ENCODE results near the gene TMEM163. TPM values are rescaled to one million over a fixed set of nuclear protein-coding genes. Genes with fewer than 3 reads are reported as not detected.

TMEM163 gene
- total RNA-seq, 2 experiments from 2014 or later, result not detected

DNA sequence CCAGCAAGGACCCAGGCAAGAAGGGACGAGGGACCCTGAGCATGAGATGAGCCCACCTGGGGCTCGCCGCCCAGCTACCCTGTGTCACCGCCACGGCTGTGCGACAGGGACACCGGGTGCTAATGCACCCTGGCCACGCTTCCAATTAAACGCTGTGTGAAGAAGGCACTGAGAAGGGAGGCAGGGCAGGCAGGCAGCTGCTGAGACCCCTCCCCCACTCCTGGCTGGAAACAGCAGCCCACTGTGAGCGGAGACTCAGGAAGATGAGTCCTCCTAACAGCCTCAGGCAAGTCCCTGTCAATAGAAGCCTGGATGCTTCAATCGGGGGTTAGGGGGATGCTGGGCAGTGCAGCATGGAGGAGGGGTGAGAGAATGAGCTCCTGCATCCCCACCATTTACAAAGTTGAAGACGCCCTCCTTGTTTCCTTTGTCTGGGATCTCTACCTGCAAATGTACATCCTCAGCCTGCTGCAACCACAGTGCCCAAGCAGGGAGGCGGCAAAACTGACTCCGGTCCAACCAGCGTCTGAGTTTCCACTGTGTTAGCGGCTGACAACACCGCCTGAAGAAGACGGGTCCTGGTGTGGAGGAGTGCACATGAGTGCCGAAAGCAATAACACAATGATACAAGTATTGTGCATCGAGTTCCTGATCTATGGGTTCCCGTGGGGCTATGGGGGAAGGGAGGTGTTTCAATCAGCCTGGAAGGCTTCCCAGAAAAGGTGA is 12.8 kb downstream of the TMEM163 start:
- DNase-seq (no peak), ATAC-seq (no peak)
- Mint-ChIP-seq H3K27ac (no peak overlapping the region), H3K27me3 (peaks cover 52% of the 10 kb centered on the region), H3K9me3 (no peaks in the 10 kb centered on the region), H3K36me3 (ENCODE audit: low read depth) (no peaks in the 10 kb centered on the region), H3K4me1 (ENCODE audit: low read depth) (peaks cover 15% of the 10 kb centered on the region), H3K4me3 (no peak overlapping the region)
- CTCF ChIA-PET, result interaction anchor here (1.3 kb wide), 1 partner anchor 255 kb away, joined by 3 read pairs; no protein-coding TSS in a partner anchor
- POLR2A ChIA-PET, result interaction anchor here (1.1 kb wide), 1 partner anchor 10 kb away, joined by 3 read pairs; no protein-coding TSS in a partner anchor
- intact Hi-C loops (cut with micrococcal nuclease), result no loop called here
- TF ChIP-seq, protein P1, sequence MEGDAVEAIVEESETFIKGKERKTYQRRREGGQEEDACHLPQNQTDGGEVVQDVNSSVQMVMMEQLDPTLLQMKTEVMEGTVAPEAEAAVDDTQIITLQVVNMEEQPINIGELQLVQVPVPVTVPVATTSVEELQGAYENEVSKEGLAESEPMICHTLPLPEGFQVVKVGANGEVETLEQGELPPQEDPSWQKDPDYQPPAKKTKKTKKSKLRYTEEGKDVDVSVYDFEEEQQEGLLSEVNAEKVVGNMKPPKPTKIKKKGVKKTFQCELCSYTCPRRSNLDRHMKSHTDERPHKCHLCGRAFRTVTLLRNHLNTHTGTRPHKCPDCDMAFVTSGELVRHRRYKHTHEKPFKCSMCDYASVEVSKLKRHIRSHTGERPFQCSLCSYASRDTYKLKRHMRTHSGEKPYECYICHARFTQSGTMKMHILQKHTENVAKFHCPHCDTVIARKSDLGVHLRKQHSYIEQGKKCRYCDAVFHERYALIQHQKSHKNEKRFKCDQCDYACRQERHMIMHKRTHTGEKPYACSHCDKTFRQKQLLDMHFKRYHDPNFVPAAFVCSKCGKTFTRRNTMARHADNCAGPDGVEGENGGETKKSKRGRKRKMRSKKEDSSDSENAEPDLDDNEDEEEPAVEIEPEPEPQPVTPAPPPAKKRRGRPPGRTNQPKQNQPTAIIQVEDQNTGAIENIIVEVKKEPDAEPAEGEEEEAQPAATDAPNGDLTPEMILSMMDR (IDR thresholded peaks at IDR 0.05), result no peak

DNA sequence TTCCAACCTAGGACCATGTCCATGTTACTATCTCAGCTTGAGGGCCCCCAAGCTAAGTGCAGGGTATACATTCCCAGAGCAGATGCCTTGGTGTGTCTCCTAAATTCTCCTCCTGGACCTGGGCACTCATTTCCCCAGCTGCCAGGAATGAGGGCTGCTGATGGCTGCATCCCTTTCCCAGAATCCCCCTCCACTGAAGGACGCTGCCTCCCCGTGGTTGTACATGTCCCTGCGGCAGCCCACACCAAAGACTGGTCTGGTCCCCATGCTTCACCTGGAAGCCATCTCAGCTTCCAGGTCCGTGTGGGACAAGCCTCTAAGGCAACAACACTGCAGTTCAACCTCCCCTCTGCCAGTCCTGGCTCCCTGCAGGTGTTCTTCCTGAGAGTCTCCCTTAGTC is 14.6 kb downstream of the TMEM163 start:
- TF ChIP-seq, protein P1 (IDR thresholded peaks at IDR 0.05), result no peak
- H3K4me3 Mint-ChIP-seq, result no peak overlapping the region
- ATAC-seq (no peak), DNase-seq (no peak)
- no peak overlapping the region for H3K27ac Mint-ChIP-seq
- H3K4me1 Mint-ChIP-seq (ENCODE audit: low read depth), result peaks cover 15% of the 10 kb centered on the region
- H3K27me3 Mint-ChIP-seq, result peaks cover 56% of the 10 kb centered on the region
- POLR2A ChIA-PET, result interaction anchor here (1.2 kb wide), 1 partner anchor 10 kb away, joined by 5 read pairs; no protein-coding TSS in a partner anchor
- CTCF ChIA-PET, result interaction anchor here (0.9 to 1.5 kb wide), 3 partner anchors 10 to 32 kb away, joined by 3 to 4 read pairs (median 3); no protein-coding TSS in a partner anchor
- no peaks in the 10 kb centered on the region for H3K9me3 Mint-ChIP-seq
- H3K36me3 Mint-ChIP-seq (ENCODE audit: low read depth), result no peaks in the 10 kb centered on the region
- intact Hi-C loops (cut with micrococcal nuclease), result no loop called here

DNA sequence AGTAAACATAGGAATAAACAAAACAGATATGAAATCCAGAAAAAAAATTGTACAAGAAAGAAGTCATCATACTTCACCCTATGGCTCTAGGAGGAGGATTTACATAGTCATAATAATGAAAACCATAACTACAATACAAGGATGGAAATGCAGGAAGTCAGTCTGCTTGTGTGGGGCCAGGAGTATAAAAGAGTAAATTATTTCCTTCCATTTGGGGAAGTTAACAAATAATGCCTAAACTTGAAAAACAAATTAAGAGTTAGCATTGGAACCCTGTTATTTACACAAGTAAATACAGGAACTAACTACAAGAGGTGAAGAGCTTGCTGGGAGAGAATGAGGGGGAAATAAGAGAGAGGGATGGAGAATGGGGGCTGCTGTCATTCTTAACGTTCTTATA is 15.4 kb downstream of the TMEM163 start:
- peaks cover 15% of the 10 kb centered on the region for H3K4me1 Mint-ChIP-seq (ENCODE audit: low read depth)
- intact Hi-C loops (cut with micrococcal nuclease), result no loop called here
- no peak overlapping the region for H3K4me3 Mint-ChIP-seq
- no peaks in the 10 kb centered on the region for H3K9me3 Mint-ChIP-seq
- H3K36me3 Mint-ChIP-seq (ENCODE audit: low read depth), result no peaks in the 10 kb centered on the region
- ATAC-seq (no peak), DNase-seq (no peak)
- TF ChIP-seq, protein P1 (IDR thresholded peaks at IDR 0.05), result no peak
- ChIA-PET CTCF (interaction anchor here (1.1 to 1.5 kb wide), 2 partner anchors 9 to 32 kb away, joined by 3 to 4 read pairs; no protein-coding TSS in a partner anchor), POLR2A (interaction anchor here (1.2 kb wide), 1 partner anchor 11 kb away, joined by 5 read pairs; no protein-coding TSS in a partner anchor)
- H3K27ac Mint-ChIP-seq, result no peak overlapping the region
- H3K27me3 Mint-ChIP-seq, result peaks cover 54% of the 10 kb centered on the region

DNA sequence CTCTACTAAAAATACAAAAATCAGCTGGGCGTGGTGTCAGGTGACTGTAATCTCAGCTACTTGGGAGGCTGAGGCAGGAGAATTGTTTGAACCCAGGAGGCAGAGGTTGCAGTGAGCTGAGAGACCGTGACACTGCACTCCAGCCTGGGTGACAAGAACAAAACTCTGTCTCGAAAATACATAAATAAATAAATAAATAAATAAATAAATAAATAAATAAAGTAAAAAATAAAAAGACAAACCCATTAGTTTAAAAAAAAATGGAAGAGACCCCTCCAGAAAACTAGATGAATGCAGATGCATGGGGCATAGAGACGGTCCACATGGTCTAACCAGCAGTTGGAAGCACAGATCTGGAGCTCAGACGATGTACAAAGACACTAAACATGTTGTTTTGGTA is 18.1 kb downstream of the TMEM163 start:
- TF ChIP-seq, protein P1 (IDR thresholded peaks at IDR 0.05), result no peak
- H3K4me1 Mint-ChIP-seq (ENCODE audit: low read depth), result peaks cover 2% of the 10 kb centered on the region
- no peaks in the 10 kb centered on the region for H3K9me3 Mint-ChIP-seq
- ATAC-seq (no peak), DNase-seq (no peak)
- intact Hi-C loops (cut with micrococcal nuclease), result no loop called here
- H3K27ac Mint-ChIP-seq, result no peak overlapping the region
- ChIA-PET CTCF (interaction anchor here (1.1 kb wide), 1 partner anchor 240 kb away, joined by 3 read pairs; no protein-coding TSS in a partner anchor), POLR2A (no interaction called here)
- H3K4me3 Mint-ChIP-seq, result no peak overlapping the region
- no peaks in the 10 kb centered on the region for H3K36me3 Mint-ChIP-seq (ENCODE audit: low read depth)
- H3K27me3 Mint-ChIP-seq, result peaks cover 44% of the 10 kb centered on the region

DNA sequence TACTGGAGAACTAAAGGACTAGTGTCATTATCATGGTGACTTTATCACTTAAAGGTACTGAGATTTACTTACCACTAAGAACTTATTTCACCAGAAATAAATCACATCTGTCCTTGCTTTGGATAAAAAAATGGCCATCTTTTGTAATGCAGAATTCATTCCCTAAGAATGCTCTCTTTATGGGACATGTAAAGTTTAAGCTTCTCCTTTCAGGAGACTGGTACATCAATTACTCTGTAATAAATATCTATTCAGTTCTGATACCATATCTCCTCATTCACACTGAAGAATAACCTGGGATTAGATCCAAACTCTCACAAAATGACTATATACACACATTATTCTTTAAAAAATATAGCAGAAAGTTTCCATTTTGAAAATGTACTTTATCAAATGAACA is 24.4 kb downstream of the TMEM163 start:
- H3K4me3 Mint-ChIP-seq, result no peak overlapping the region
- ChIA-PET POLR2A (no interaction called here), CTCF (interaction anchor here (1.3 to 2.8 kb wide), 3 partner anchors 10 to 243 kb away, joined by 3 to 10 read pairs (median 4); no protein-coding TSS in a partner anchor)
- H3K9me3 Mint-ChIP-seq, result no peaks in the 10 kb centered on the region
- H3K27ac Mint-ChIP-seq, result no peak overlapping the region
- peaks cover 10% of the 10 kb centered on the region for H3K27me3 Mint-ChIP-seq
- TF ChIP-seq, protein P1 (IDR thresholded peaks at IDR 0.05), result no peak
- intact Hi-C loops (cut with micrococcal nuclease), result no loop called here
- no peaks in the 10 kb centered on the region for H3K36me3 Mint-ChIP-seq (ENCODE audit: low read depth)
- no peaks in the 10 kb centered on the region for H3K4me1 Mint-ChIP-seq (ENCODE audit: low read depth)
- DNase-seq (no peak), ATAC-seq (no peak)
